Cardiac fibroblast (primary cell): ENCODE results near the gene NDC80.

Experiments
- DNase-seq, 2 donors: peaks; one replicate each; pipeline versions ENCODE4 v3.0.0 to v3.0.0-alpha.2; 2010; ENCODE audit warnings: low read depth in 2 of 2
- H3K4me3 ChIP-seq, 2 donors: replicated peaks in 1 of 2; 1 replicate in 1 of 2; 2 replicates in 1 of 2; pipeline ENCODE4 v1.5.1; 2011; ENCODE audit warnings: low read depth in 2 of 2, low read length in 2 of 2, mild to moderate bottlenecking in 2 of 2, moderate library complexity in 1 of 2
- TF ChIP-seq, protein P1 (sequence below): IDR thresholded peaks from one replicate; pipeline ENCODE4 v1.5.1; 2011; ENCODE audit warnings: low read depth, mild to moderate bottlenecking, low read length, inconsistent platforms

Gene NDC80

DNA sequence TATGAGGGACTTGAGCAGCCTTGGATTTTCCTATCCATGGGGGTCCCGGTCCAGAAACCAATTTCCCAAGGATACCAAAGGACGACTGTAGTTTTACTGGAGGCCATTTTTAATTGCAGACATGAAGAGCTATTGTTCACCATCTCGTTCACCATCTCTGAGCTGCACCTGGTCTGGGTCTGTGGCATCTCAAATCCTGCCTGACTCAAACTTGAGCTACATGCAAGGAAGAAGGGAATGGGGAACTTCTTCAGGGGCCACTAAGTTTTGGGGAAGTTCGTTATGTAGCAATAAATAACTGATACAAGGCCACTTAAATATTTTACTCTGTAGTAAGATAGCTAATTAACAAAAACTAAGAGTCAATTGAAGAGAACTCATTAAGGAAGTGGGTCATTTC lies 82.1 kb downstream of the NDC80 start:
- H3K4me3 ChIP-seq, result no peak overlapping the region
- TF ChIP-seq, protein P1, sequence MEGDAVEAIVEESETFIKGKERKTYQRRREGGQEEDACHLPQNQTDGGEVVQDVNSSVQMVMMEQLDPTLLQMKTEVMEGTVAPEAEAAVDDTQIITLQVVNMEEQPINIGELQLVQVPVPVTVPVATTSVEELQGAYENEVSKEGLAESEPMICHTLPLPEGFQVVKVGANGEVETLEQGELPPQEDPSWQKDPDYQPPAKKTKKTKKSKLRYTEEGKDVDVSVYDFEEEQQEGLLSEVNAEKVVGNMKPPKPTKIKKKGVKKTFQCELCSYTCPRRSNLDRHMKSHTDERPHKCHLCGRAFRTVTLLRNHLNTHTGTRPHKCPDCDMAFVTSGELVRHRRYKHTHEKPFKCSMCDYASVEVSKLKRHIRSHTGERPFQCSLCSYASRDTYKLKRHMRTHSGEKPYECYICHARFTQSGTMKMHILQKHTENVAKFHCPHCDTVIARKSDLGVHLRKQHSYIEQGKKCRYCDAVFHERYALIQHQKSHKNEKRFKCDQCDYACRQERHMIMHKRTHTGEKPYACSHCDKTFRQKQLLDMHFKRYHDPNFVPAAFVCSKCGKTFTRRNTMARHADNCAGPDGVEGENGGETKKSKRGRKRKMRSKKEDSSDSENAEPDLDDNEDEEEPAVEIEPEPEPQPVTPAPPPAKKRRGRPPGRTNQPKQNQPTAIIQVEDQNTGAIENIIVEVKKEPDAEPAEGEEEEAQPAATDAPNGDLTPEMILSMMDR, result no peak
- no peak for DNase-seq

- TF ChIP-seq, protein P1, result no peak
- H3K4me3 ChIP-seq, result peak overlapping the region; percentile 92 to 95
- peak in 1 of 2 donors; percentile 26 for DNase-seq
Observed at GRCh38 chr18:2654169-2654927, 83.0 kb downstream of the NDC80 start.

GRCh38 chr18:2654928-2655177 lies 83.5 kb downstream of the NDC80 start:
- peak overlapping the region; percentile 92 to 95 for H3K4me3 ChIP-seq
- TF ChIP-seq, protein P1, result no peak
- peak in 1 of 2 donors; percentile 9 for DNase-seq

DNA sequence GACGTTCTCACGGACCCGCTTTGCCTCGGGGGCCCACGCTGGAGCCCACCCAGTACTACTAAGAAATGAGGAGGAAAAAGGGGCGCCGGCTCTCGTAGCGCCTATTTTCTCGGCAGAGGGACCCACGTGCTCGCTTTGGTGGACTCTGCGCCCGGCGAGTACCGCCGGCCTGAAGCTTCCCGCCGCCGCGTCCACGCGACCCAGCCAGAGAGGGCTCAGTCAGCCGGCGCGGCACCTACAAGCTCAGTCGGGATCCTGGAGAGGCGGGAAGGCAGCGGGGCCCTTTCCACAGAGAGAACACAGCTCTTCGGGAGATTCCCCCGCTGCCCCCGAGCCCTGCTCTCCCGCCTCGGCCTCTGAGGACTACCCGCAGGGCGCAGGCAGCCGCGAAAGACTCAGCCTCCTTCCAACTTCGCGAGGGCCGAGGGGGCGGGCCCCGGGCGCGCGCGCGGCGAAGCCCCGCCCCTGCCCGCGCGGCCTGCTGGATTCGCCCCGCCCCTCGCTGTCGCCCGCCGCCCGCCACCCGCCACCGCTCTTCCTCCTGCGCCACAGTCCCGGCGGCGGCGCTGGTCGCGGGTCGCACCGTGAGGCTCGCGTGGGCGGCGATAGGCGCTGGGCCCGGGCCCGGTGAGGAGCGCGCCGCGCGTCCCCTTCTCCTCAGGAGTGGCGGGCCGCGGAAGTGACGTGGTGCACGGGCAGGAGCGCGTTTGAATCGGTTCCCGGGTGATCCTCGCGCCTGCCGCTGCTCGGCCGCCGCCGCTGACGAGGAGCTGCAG lies 84.0 kb downstream of the NDC80 start, which contains the start of gene SMCHD1:
Gene SMCHD1, plus strand, starts transcription at position 549 of the 776 bp plus-strand sequence. CDS start 350 bp downstream, outside the sequence.
- TF ChIP-seq, protein P1, result no peak
- DNase-seq, result peak; percentile 74 to 81
- H3K4me3 ChIP-seq, result peak within 1 kb of the TSS; percentile 92 to 95

- DNase-seq, result no peak
- H3K4me3 ChIP-seq, result peak overlapping the region; percentile 90 to 95
Observed at GRCh38 chr18:2655954-2656236, 84.5 kb downstream of the NDC80 start.

GRCh38 chr18:2656237-2656980 lies 85.1 kb downstream of the NDC80 start:
- DNase-seq, result peak; percentile 45 to 56
- TF ChIP-seq, protein P1, result no peak
- peak overlapping the region; percentile 90 to 95 for H3K4me3 ChIP-seq

More at GRCh38 chr18:2655954-2656236, 84.5 kb downstream of the NDC80 start:
- TF ChIP-seq, protein P1, result no peak
